ENCODE results near the gene MYB. TPM values are rescaled to one million over a fixed set of nuclear protein-coding genes. Genes with fewer than 3 reads are reported as not detected.

Gene MYB
- total and polyA plus RNA-seq, 2 experiments from 2014 or later, result 0.21 to 0.51 TPM

- Histone ChIP-seq H3K4me3 (no peak overlapping the region), H3K36me3 (no peaks in the 10 kb centered on the region), H3K27ac (no peak overlapping the region), H3K9me3 (ENCODE audit: low read depth) (no peaks in the 10 kb centered on the region), H3K27me3 (no peaks in the 10 kb centered on the region), H3K4me1 (ENCODE audit: low read depth) (no peaks in the 10 kb centered on the region)
- no peak for DNase-seq (ENCODE audit: low read depth in 1 of 2, low spot score in 1 of 2)
- TF ChIP-seq CTCF (IDR thresholded peaks at IDR 0.05; ENCODE audit: low read depth, low read length), result no peak
Measured at GRCh38 chr6:135215160-135215559, 34.1 kb downstream of the MYB start.

- no peak for TF ChIP-seq CTCF (IDR thresholded peaks at IDR 0.05; ENCODE audit: low read depth, low read length)
- DNase-seq (ENCODE audit: low read depth in 1 of 2, low spot score in 1 of 2), result no peak
- Histone ChIP-seq H3K27me3 (no peaks in the 10 kb centered on the region), H3K9me3 (ENCODE audit: low read depth) (no peaks in the 10 kb centered on the region), H3K4me1 (ENCODE audit: low read depth) (no peaks in the 10 kb centered on the region), H3K4me3 (no peak overlapping the region), H3K27ac (no peak overlapping the region), H3K36me3 (no peaks in the 10 kb centered on the region)
Measured at GRCh38 chr6:135215563-135215962, 34.5 kb downstream of the MYB start.

GRCh38 chr6:135217663-135218062 is 36.6 kb downstream of the MYB start:
- no peaks in the 10 kb centered on the region for H3K4me1 ChIP-seq (ENCODE audit: low read depth)

GRCh38 chr6:135219346-135219745 is 38.2 kb downstream of the MYB start:
- no peak for TF ChIP-seq CTCF (IDR thresholded peaks at IDR 0.05; ENCODE audit: low read depth, low read length)

More at GRCh38 chr6:135217663-135218062, 36.6 kb downstream of the MYB start:
- Histone ChIP-seq H3K27ac (no peak overlapping the region), H3K27me3 (no peaks in the 10 kb centered on the region), H3K36me3 (no peaks in the 10 kb centered on the region), H3K4me3 (no peak overlapping the region), H3K9me3 (ENCODE audit: low read depth) (no peaks in the 10 kb centered on the region)
- TF ChIP-seq CTCF (IDR thresholded peaks at IDR 0.05; ENCODE audit: low read depth, low read length), result no peak
- no peak for DNase-seq (ENCODE audit: low read depth in 1 of 2, low spot score in 1 of 2)

GRCh38 chr6:135221042-135221441 is 39.9 kb downstream of the MYB start:
- no peak for DNase-seq (ENCODE audit: low read depth in 1 of 2, low spot score in 1 of 2)
- no peak for TF ChIP-seq CTCF (IDR thresholded peaks at IDR 0.05; ENCODE audit: low read depth, low read length)
- no peaks in the 10 kb centered on the region for H3K27me3 ChIP-seq
- no peak overlapping the region for H3K27ac ChIP-seq
- no peaks in the 10 kb centered on the region for H3K9me3 ChIP-seq (ENCODE audit: low read depth)
- H3K4me3 ChIP-seq, result no peak overlapping the region
- no peaks in the 10 kb centered on the region for H3K36me3 ChIP-seq
- no peaks in the 10 kb centered on the region for H3K4me1 ChIP-seq (ENCODE audit: low read depth)

More at GRCh38 chr6:135219346-135219745, 38.2 kb downstream of the MYB start:
- Histone ChIP-seq H3K4me3 (no peak overlapping the region), H3K27ac (no peak overlapping the region), H3K27me3 (no peaks in the 10 kb centered on the region), H3K36me3 (no peaks in the 10 kb centered on the region), H3K4me1 (ENCODE audit: low read depth) (no peaks in the 10 kb centered on the region), H3K9me3 (ENCODE audit: low read depth) (no peaks in the 10 kb centered on the region)
- no peak for DNase-seq (ENCODE audit: low read depth in 1 of 2, low spot score in 1 of 2)

GRCh38 chr6:135221505-135221904 is 40.4 kb downstream of the MYB start:
- Histone ChIP-seq H3K4me1 (ENCODE audit: low read depth) (no peaks in the 10 kb centered on the region), H3K36me3 (no peaks in the 10 kb centered on the region), H3K9me3 (ENCODE audit: low read depth) (no peaks in the 10 kb centered on the region), H3K27ac (no peak overlapping the region), H3K27me3 (no peaks in the 10 kb centered on the region), H3K4me3 (no peak overlapping the region)
- DNase-seq (ENCODE audit: low read depth in 1 of 2, low spot score in 1 of 2), result no peak
- TF ChIP-seq CTCF (IDR thresholded peaks at IDR 0.05; ENCODE audit: low read depth, low read length), result no peak
